ENCODE data around the gene PLGRKT.

DNA sequence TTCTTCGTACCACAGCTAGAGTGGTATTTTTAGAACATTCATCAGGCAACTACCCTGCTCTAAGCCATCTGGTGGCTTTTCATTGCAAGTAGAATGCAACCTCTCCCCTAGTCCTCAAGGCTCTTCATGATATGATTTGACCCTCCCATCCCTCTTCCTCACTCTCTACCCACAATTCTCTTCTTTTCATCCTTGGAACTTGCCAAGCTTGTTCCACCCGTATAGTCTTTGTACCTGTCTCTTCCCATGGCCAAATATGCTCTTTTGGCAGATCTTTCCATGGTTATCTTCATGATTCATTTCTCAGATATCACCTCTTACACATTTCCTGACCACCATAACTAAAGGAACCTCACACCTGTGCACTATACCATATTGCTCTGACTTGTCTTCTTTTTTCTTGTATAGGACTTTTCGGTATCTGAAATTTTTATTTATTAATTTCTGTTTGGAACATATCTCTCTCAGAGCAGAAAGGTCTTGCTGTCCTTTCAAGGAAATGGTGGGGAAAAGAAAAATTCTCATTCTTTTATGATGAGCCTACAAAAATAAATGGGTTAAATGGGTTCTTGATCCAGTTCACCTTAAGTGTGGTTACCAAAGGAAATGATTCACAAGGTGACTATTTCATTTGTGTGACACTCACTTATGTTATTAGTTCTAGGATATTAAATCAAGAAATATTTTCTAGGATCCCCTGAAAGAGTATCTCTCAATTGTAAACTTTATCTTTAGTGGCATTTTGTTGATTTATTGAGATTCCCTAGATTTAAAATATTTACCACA is 8.9 kb upstream of the PLGRKT start:
- TF ChIP-seq CTCF (IDR thresholded peaks at IDR 0.05 in 8 of 11, conservative IDR thresholded peaks at IDR 0.05 in 3 of 11) (no peak), POLR2AphosphoS5 (IDR thresholded peaks at IDR 0.05) (no peak)
